H9 (cell line): ENCODE measurements around the gene SYNPO2. TPM values are rescaled to one million over a fixed set of nuclear protein-coding genes. Genes with fewer than 3 reads are reported as not detected.
A peak's percentile ranks its signal among the peaks of the same experiment; 100 is the strongest.

Experiments
- DNase-seq: peaks from one replicate; pipeline ENCODE4 v3.0.0-alpha.2; 2017
- H2AFZ ChIP-seq: one replicate; pipeline ENCODE4 v1.6.1; 2013; ENCODE audit warnings: mild to moderate bottlenecking, low read length, control low read depth, moderate library complexity
- H2AK5ac ChIP-seq: 2 replicates; pipeline ENCODE4 v1.6.1; 2013; ENCODE audit warnings: low read length, control low read depth, mixed read lengths; ENCODE audit not compliant: insufficient read length
- H2BK120ac ChIP-seq: one replicate; pipeline ENCODE4 v1.6.1; 2013; ENCODE audit warnings: low read depth, mild to moderate bottlenecking, low read length, control low read depth, inconsistent platforms; ENCODE audit not compliant: poor library complexity, severe bottlenecking
- H2BK12ac ChIP-seq: 2 replicates; pipeline ENCODE4 v1.6.1; 2013; ENCODE audit warnings: low read length, control low read depth, mixed read lengths, low read depth; ENCODE audit not compliant: insufficient read length
- H2BK15ac ChIP-seq: 2 replicates; pipeline ENCODE4 v1.6.1; 2013; ENCODE audit warnings: low read depth, low read length, control low read depth
- H2BK20ac ChIP-seq: one replicate; pipeline ENCODE4 v1.6.1; 2013; ENCODE audit warnings: low read depth, mild to moderate bottlenecking, low read length, control low read depth, inconsistent platforms; ENCODE audit not compliant: poor library complexity, severe bottlenecking
- H2BK5ac ChIP-seq: 2 replicates; pipeline ENCODE4 v1.6.1; 2013; ENCODE audit warnings: low read length, control low read depth, mixed read lengths; ENCODE audit not compliant: insufficient read length
- H3K14ac ChIP-seq: 2 replicates; pipeline ENCODE4 v1.6.1; 2013; ENCODE audit warnings: low read length, control low read depth; ENCODE audit not compliant: insufficient read depth
- H3K18ac ChIP-seq: 2 replicates; pipeline ENCODE4 v1.6.1; 2013; ENCODE audit warnings: low read depth, mild to moderate bottlenecking, mixed read lengths, low read length, control low read depth; ENCODE audit not compliant: insufficient read length
- H3K23ac ChIP-seq: 2 replicates; pipeline ENCODE4 v1.6.1; 2013; ENCODE audit warnings: low read length, control low read depth, mixed read lengths, low read depth; ENCODE audit not compliant: insufficient read length
- H3K23me2 ChIP-seq: 2 replicates; pipeline ENCODE4 v1.6.1; 2013; ENCODE audit warnings: low read depth, mild to moderate bottlenecking, mixed read lengths, low read length, control low read depth; ENCODE audit not compliant: insufficient read length, poor library complexity, severe bottlenecking
- H3K27ac ChIP-seq: 2 replicates; pipeline ENCODE4 v1.5.1; 2013; ENCODE audit warnings: low read length, control low read depth, mixed read lengths, low read depth; ENCODE audit not compliant: insufficient read length
- H3K27me3 ChIP-seq: 2 replicates; pipeline ENCODE4 v1.6.1; 2013; ENCODE audit warnings: low read length, control low read depth, inconsistent platforms; ENCODE audit not compliant: insufficient read depth
- H3K4ac ChIP-seq: 2 replicates; pipeline ENCODE4 v1.6.1; 2013; ENCODE audit warnings: low read depth, mild to moderate bottlenecking, control low read depth, inconsistent platforms, low read length, moderate library complexity
- H3K4me1 ChIP-seq: 2 replicates; pipeline ENCODE4 v1.6.1; 2013; ENCODE audit warnings: low read length, control low read depth, inconsistent platforms; ENCODE audit not compliant: insufficient read depth
- H3K4me2 ChIP-seq: 2 replicates; pipeline ENCODE4 v1.6.1; 2013; ENCODE audit warnings: low read length, control low read depth, mixed read lengths; ENCODE audit not compliant: insufficient read length, insufficient read depth
- H3K56ac ChIP-seq: 2 replicates; pipeline ENCODE4 v1.6.1; 2013; ENCODE audit warnings: low read depth, mild to moderate bottlenecking, mixed read lengths, low read length, control low read depth; ENCODE audit not compliant: insufficient read length
- H3K79me1 ChIP-seq: 2 replicates; pipeline ENCODE4 v1.6.1; 2013; ENCODE audit warnings: low read depth, mild to moderate bottlenecking, moderate library complexity, low read length, control low read depth, inconsistent platforms; ENCODE audit not compliant: insufficient read depth, poor library complexity, severe bottlenecking
- H3K79me2 ChIP-seq: 2 replicates; pipeline ENCODE4 v1.6.1; 2013; ENCODE audit warnings: low read length, control low read depth, inconsistent platforms; ENCODE audit not compliant: insufficient read depth
- H3K9ac ChIP-seq: 2 replicates; pipeline ENCODE4 v1.6.1; 2013; ENCODE audit warnings: low read length, control low read depth, mixed read lengths; ENCODE audit not compliant: insufficient read length; ENCODE audit errors: extremely low read depth
- H3K9me3 ChIP-seq: one replicate; pipeline ENCODE4 v1.6.1; 2013; ENCODE audit warnings: low read depth, low read length, inconsistent platforms; ENCODE audit not compliant: control insufficient read depth
- H3T11ph ChIP-seq: one replicate; pipeline ENCODE4 v1.6.1; 2013; ENCODE audit warnings: mild to moderate bottlenecking, low read length, control low read depth, inconsistent platforms
- H4K20me1 ChIP-seq: one replicate; pipeline ENCODE4 v1.6.1; 2013; ENCODE audit not compliant: control insufficient read depth, insufficient read length, insufficient read depth
- H4K5ac ChIP-seq: 2 replicates; pipeline ENCODE4 v1.6.1; 2013; ENCODE audit warnings: low read depth, mild to moderate bottlenecking, mixed read lengths, low read length, control low read depth; ENCODE audit not compliant: insufficient read length
- H4K8ac ChIP-seq: replicated peaks from 2 replicates; pipeline ENCODE4 v1.6.1; 2013; ENCODE audit warnings: low read length, control low read depth, mixed read lengths, low read depth; ENCODE audit not compliant: insufficient read length
- H4K91ac ChIP-seq: 2 replicates; pipeline ENCODE4 v1.6.1; 2013; ENCODE audit warnings: low read depth, mild to moderate bottlenecking, moderate library complexity, mixed read lengths, low read length, control low read depth; ENCODE audit not compliant: insufficient read length
- H3K27ac Mint-ChIP-seq, 3 experiments: 2 replicates in 2 of 3; 3 replicates in 1 of 3; pipeline ENCODE4 v1.8.0; 2020 to 2021; ENCODE audit warnings: mixed read lengths in 3 of 3, mild to moderate bottlenecking in 1 of 3, moderate library complexity in 1 of 3
- H3K27me3 Mint-ChIP-seq: 2 replicates; pipeline ENCODE4 v1.8.0; 2021; ENCODE audit warnings: low read depth, mild to moderate bottlenecking, moderate library complexity, mixed read lengths
- H3K36me3 Mint-ChIP-seq, 3 experiments: 2 replicates in 2 of 3; 3 replicates in 1 of 3; pipeline ENCODE4 v1.8.0; 2020 to 2021; ENCODE audit warnings: low read depth in 3 of 3, mixed read lengths in 3 of 3; ENCODE audit not compliant: insufficient read depth in 1 of 3
- H3K4me1 Mint-ChIP-seq, 2 experiments: 2 replicates each; pipeline ENCODE4 v1.8.0; 2020; ENCODE audit warnings: mixed read lengths in 2 of 2
- H3K4me3 Mint-ChIP-seq, 2 experiments: 2 replicates in 1 of 2; 3 replicates in 1 of 2; pipeline ENCODE4 v1.8.0; 2020 to 2021; ENCODE audit warnings: mild to moderate bottlenecking in 2 of 2, mixed read lengths in 2 of 2, moderate library complexity in 1 of 2
- H3K9me3 Mint-ChIP-seq, 2 experiments: 2 replicates in 1 of 2; 3 replicates in 1 of 2; pipeline ENCODE4 v1.8.0; 2020; ENCODE audit warnings: mild to moderate bottlenecking in 2 of 2, mixed read lengths in 2 of 2, moderate library complexity in 1 of 2
- CTCF ChIP-seq: fragments of 200-600 bp; sonication (generic); conservative IDR thresholded peaks from 3 replicates; pipeline ENCODE4 v1.8.0; 2021; ENCODE audit warnings: antibody characterized with exemption, mild to moderate bottlenecking
- WGBS: extraction: QIAGEN DNeasy Blood & Tissue Kit; methylation state at CpG from one replicate; pipeline ENCODE4 v1.1.7; 2013; ENCODE audit warnings: missing lambda C conversion rate, low lambda C conversion rate, mixed read lengths; ENCODE audit not compliant: insufficient read length; ENCODE audit errors: extremely low coverage; 5-methylcytosine and 5-hydroxymethylcytosine counted together
- total RNA-seq: library from RNA; stranded (reverse); gene quantifications from 2 replicates; pipeline ENCODE4 v1.2.1, GENCODE V29; 2021

The SYNPO2 gene
- total RNA-seq, 1 experiment from 2014 or later: 1.1 TPM

GRCh38 chr4:118865091-118865708, 23.5 kb upstream of the SYNPO2 start:
- H3K27me3 ChIP-seq: no peaks in the 10 kb centered on the region
- H3K27ac Mint-ChIP-seq: no peak overlapping the region

More at GRCh38 chr4:118865091-118865708, 23.5 kb upstream of the SYNPO2 start:
- no peak overlapping the region for H3K4me2 ChIP-seq
- H2BK120ac ChIP-seq: no peak overlapping the region
- no peaks in the 10 kb centered on the region for H3K23me2 ChIP-seq
- no peak overlapping the region for H2BK12ac ChIP-seq
- Mint-ChIP-seq H3K36me3 (peaks cover 0 to 2% (median 0%) of the 10 kb centered on the region in 3 experiments; a peak in 2 of 7 replicates), H3K4me1 (peaks cover 8 to 14% of the 10 kb centered on the region in 2 experiments), H3K4me3 (no peak overlapping the region), H3K9me3 (peaks cover 0 to 2% of the 10 kb centered on the region in 2 experiments; a peak in 1 of 5 replicates), H3K27me3 (no peaks in the 10 kb centered on the region)
- no CpG with 5 or more reads among the region's 5 CpGs for WGBS
- no peaks in the 10 kb centered on the region for H3K79me2 ChIP-seq
- peak; percentile 77 for DNase-seq
- peak; percentile 79 for TF ChIP-seq CTCF
- H3K9me3 ChIP-seq: no peaks in the 10 kb centered on the region
- no peaks in the 10 kb centered on the region for H3K79me1 ChIP-seq
- no peak overlapping the region for H4K5ac ChIP-seq
- H3T11ph ChIP-seq: no peak overlapping the region
- H2BK5ac ChIP-seq: no peak overlapping the region
- no peak overlapping the region for H4K91ac ChIP-seq
- no peak overlapping the region for H4K8ac ChIP-seq
- no peak overlapping the region for H3K23ac ChIP-seq
- H2BK20ac ChIP-seq: no peak overlapping the region
- H2AFZ ChIP-seq: no peak overlapping the region
- H2BK15ac ChIP-seq: no peak overlapping the region
- H3K14ac ChIP-seq: no peak overlapping the region
- H3K4me1 ChIP-seq: peaks cover 4% of the 10 kb centered on the region; the same call in 1 of the 2 replicates
- H4K20me1 ChIP-seq: no peaks in the 10 kb centered on the region
- H3K9ac ChIP-seq: no peak overlapping the region
- H2AK5ac ChIP-seq: no peak overlapping the region
- no peak overlapping the region for H3K18ac ChIP-seq
- H3K56ac ChIP-seq: no peak overlapping the region
- H3K4ac ChIP-seq: no peak overlapping the region
- H3K27ac ChIP-seq: no peak overlapping the region
